OCI-LY7 (cell line): ENCODE data around the gene ASB4. TPM values are rescaled to one million over a fixed set of nuclear protein-coding genes. Genes with fewer than 3 reads are reported as not detected.

ENCODE experiments used
- BruUV-seq: library from RNA; stranded (reverse); fragments of 400-500 nt; replicated peaks from 2 replicates; lab custom pipeline; 2021; lab: Mats Ljungman, UMichigan
- CTCF ChIA-PET: fragments of 300-600 bp; sonication (Branson Sonifier 250); formaldehyde crosslinking; loops from one replicate; lab custom pipeline; 2022; ENCODE audit warnings: antibody characterized with exemption; ENCODE audit not compliant: unreplicated experiment; lab: Charles Lee
- POLR2A ChIA-PET: fragments of 300-600 bp; sonication (Branson Sonifier 250); formaldehyde crosslinking; loops from one replicate; lab custom pipeline; 2022; ENCODE audit warnings: antibody characterized with exemption; lab: Charles Lee
- DNase-seq: peaks from one replicate; pipeline ENCODE4 v3.0.0-alpha.2; 2015; ENCODE audit warnings: low spot score
- H2AFZ ChIP-seq: fragments of 200-600 bp; sonication (generic), shearing (Covaris generic); 2 replicates; pipeline ENCODE4 v1.6.1; 2014; ENCODE audit warnings: mild to moderate bottlenecking, antibody characterized with exemption, low read length, moderate library complexity
- H3K27ac ChIP-seq: fragments of 200-600 bp; sonication (generic); 2 replicates; pipeline ENCODE4 v1.5.1; 2014; ENCODE audit warnings: mixed run types, low read depth, mild to moderate bottlenecking, moderate library complexity, low read length, inconsistent platforms; ENCODE audit not compliant: poor library complexity, severe bottlenecking
- H3K36me3 ChIP-seq: fragments of 200-600 bp; sonication (generic); 2 replicates; pipeline ENCODE4 v1.6.1; 2014; ENCODE audit warnings: mild to moderate bottlenecking, antibody characterized with exemption, low read length, moderate library complexity, mixed read lengths; ENCODE audit not compliant: insufficient read depth
- H3K4me1 ChIP-seq: fragments of 200-600 bp; sonication (generic); 2 replicates; pipeline ENCODE4 v1.5.1; 2014; ENCODE audit warnings: mild to moderate bottlenecking, low read length; ENCODE audit not compliant: insufficient read depth, poor library complexity, severe bottlenecking
- H3K4me2 ChIP-seq: fragments of 200-600 bp; sonication (generic); 2 replicates; pipeline ENCODE4 v1.6.1; 2014; ENCODE audit warnings: mild to moderate bottlenecking, low read length
- H3K4me3 ChIP-seq: fragments of 200-600 bp; sonication (generic); 2 replicates; pipeline ENCODE4 v1.5.1; 2014; ENCODE audit warnings: mild to moderate bottlenecking, low read depth, low read length; ENCODE audit not compliant: poor library complexity, severe bottlenecking
- H3K79me2 ChIP-seq: fragments of 200-600 bp; sonication (generic); 2 replicates; pipeline ENCODE4 v1.6.1; 2016; ENCODE audit warnings: low read depth, mild to moderate bottlenecking, low read length, moderate library complexity, mixed read lengths; ENCODE audit not compliant: insufficient read depth
- H3K9me2 ChIP-seq: fragments of 200-600 bp; sonication (generic); 2 replicates; pipeline ENCODE4 v1.6.1; 2016; ENCODE audit warnings: mild to moderate bottlenecking, low read length, mixed read lengths; ENCODE audit not compliant: insufficient read depth
- H3K9me3 ChIP-seq: fragments of 200-600 bp; sonication (generic); 2 replicates; pipeline ENCODE4 v1.6.1; 2014; ENCODE audit warnings: mild to moderate bottlenecking, mixed run types, low read length, mixed read lengths
- H4K20me1 ChIP-seq: fragments of 200-600 bp; sonication (generic); 2 replicates; pipeline ENCODE4 v1.6.1; 2014; ENCODE audit warnings: mild to moderate bottlenecking, antibody characterized with exemption, low read length, moderate library complexity, mixed read lengths; ENCODE audit not compliant: insufficient read depth
- EZH2phosphoT487 ChIP-seq: fragments of 200-600 bp; sonication (generic); IDR thresholded peaks from 2 replicates; pipeline ENCODE4 v1.6.1; 2018; ENCODE audit warnings: low read depth, borderline replicate concordance, mild to moderate bottlenecking, mixed run types, antibody characterized with exemption, low read length, moderate library complexity, mixed read lengths
- intact Hi-C: fragments of 100-400 bp; cut with micrococcal nuclease; formaldehyde crosslinking; loops from one replicate; pipeline ENCODE4 v1.10.0; 2022; ENCODE audit not compliant: unreplicated experiment
- total RNA-seq, 2 experiments: library from RNA; depleted of rRNA in 1 of 2; stranded (reverse); fragments of >200 nt in 1 of 2; shearing (Covaris generic) in 1 of 2; gene quantifications; 2 replicates each; pipeline ENCODE4 v1.2.3, GENCODE V29; 2014 to 2022
- TF ChIP-seq, protein P1 (sequence below): fragments of 200-600 bp; sonication (generic); conservative IDR thresholded peaks from 2 replicates; pipeline ENCODE4 v1.5.1; 2014; ENCODE audit warnings: mild to moderate bottlenecking, antibody characterized with exemption, low read length, moderate library complexity, mixed read lengths

The ASB4 gene
- total RNA-seq, 2 experiments from 2014 or later: not detected

DNA sequence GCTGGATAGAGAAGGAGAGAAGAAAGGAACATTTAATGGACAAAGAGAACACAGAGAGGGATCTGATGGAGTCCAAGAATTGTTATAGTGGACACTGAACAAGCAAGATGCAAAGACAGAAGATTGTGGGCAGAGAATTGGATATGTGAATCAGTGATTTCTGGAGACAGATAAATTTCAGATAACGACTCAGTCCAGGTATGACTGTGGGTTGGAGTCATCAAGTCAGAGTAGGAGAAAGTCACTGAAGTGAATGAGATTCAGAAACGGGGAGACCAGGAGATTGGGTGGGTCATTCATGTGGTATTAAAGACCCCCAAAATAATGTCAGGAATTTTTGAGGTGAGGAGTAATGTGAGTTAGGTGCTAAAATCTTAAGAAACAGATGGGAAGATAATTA is 23.0 kb downstream of the ASB4 start:
- Histone ChIP-seq H4K20me1 (no peaks in the 10 kb centered on the region), H3K4me2 (no peak overlapping the region), H3K9me3 (no peaks in the 10 kb centered on the region), H3K79me2 (no peaks in the 10 kb centered on the region), H3K27ac (no peak overlapping the region), H3K4me3 (no peak overlapping the region), H3K9me2 (no peaks in the 10 kb centered on the region), H2AFZ (no peak overlapping the region), H3K36me3 (no peaks in the 10 kb centered on the region), H3K4me1 (no peaks in the 10 kb centered on the region)
- CTCF ChIA-PET: no interaction called here
- intact Hi-C loops: no loop called here
- DNase-seq: no peak
- POLR2A ChIA-PET: interaction anchor here (1.0 kb wide), 1 partner anchor 13 kb away, joined by 3 read pairs; no protein-coding TSS in a partner anchor
- BruUV-seq: no TSS peak
- no peak for TF ChIP-seq EZH2phosphoT487
- TF ChIP-seq, protein P1, sequence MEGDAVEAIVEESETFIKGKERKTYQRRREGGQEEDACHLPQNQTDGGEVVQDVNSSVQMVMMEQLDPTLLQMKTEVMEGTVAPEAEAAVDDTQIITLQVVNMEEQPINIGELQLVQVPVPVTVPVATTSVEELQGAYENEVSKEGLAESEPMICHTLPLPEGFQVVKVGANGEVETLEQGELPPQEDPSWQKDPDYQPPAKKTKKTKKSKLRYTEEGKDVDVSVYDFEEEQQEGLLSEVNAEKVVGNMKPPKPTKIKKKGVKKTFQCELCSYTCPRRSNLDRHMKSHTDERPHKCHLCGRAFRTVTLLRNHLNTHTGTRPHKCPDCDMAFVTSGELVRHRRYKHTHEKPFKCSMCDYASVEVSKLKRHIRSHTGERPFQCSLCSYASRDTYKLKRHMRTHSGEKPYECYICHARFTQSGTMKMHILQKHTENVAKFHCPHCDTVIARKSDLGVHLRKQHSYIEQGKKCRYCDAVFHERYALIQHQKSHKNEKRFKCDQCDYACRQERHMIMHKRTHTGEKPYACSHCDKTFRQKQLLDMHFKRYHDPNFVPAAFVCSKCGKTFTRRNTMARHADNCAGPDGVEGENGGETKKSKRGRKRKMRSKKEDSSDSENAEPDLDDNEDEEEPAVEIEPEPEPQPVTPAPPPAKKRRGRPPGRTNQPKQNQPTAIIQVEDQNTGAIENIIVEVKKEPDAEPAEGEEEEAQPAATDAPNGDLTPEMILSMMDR: no peak

DNA sequence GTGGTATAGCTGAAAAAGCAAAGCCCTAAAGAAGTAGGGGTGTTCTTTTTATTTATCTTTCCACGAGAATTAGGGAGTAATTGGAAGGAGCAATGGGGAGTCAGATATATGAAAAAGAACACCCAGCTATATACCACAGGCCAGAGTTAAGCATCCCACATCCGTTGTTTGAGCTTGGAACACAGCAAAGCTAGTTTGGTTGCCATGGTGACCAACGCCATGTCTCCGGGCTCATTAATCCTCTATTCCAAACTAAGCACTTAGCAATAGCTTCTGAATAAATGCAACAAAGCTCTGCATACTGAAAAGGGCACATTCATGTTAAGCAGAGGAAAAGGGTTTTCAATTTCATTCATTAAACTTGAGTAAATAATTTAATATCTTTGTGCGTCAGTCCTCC is 23.5 kb downstream of the ASB4 start:
- H3K4me1 ChIP-seq: no peaks in the 10 kb centered on the region
- H3K36me3 ChIP-seq: no peaks in the 10 kb centered on the region
- ChIA-PET CTCF (no interaction called here), POLR2A (interaction anchor here (1.0 kb wide), 1 partner anchor 13 kb away, joined by 3 read pairs; no protein-coding TSS in a partner anchor)
- no peak overlapping the region for H2AFZ ChIP-seq
- BruUV-seq: no TSS peak
- no peaks in the 10 kb centered on the region for H3K79me2 ChIP-seq
- H3K9me2 ChIP-seq: no peaks in the 10 kb centered on the region
- H3K27ac ChIP-seq: no peak overlapping the region
- H3K4me2 ChIP-seq: no peak overlapping the region
- peak; percentile 1 for DNase-seq
- intact Hi-C loops: no loop called here
- no peak for TF ChIP-seq EZH2phosphoT487
- TF ChIP-seq, protein P1: no peak
- no peaks in the 10 kb centered on the region for H4K20me1 ChIP-seq
- no peak overlapping the region for H3K4me3 ChIP-seq
- H3K9me3 ChIP-seq: no peaks in the 10 kb centered on the region

DNA sequence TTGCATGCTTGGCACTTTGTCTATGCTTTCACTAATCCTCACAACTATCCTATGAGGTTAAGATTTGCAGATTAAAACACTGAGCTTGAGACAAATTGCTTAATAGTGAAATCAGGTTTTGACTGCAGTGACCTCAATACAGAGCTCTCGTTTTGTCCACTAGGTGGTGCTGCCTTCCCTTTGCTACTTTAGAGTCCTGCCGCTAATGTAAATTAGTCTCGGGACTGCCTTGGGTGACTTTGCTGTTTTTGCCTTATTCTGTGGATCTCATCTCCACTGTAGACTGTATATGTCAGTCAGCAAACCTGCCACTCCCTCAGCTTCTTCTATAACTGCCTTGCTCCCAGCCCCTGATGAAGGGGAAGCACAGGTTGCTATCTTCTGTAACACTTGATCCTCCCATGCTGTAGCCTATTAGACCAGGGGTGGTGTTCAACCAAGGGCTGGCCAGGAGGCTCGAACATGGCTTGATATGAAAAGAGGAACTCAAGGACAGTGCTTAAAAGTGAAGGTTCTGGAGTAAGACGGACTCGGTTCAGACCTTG is 26.0 kb downstream of the ASB4 start:
- Histone ChIP-seq H3K36me3 (no peaks in the 10 kb centered on the region), H3K9me2 (no peaks in the 10 kb centered on the region), H3K27ac (no peak overlapping the region), H2AFZ (0 out of 2 replicates have a peak overlapping the region, but pooled peaks have one; percentile 45), H3K79me2 (no peaks in the 10 kb centered on the region), H3K4me2 (peak overlapping the region; percentile 61), H3K9me3 (no peaks in the 10 kb centered on the region), H3K4me1 (no peaks in the 10 kb centered on the region), H3K4me3 (no peak overlapping the region), H4K20me1 (no peaks in the 10 kb centered on the region)
- TF ChIP-seq, protein P1: peak; percentile 89
- TF ChIP-seq EZH2phosphoT487: no peak
- intact Hi-C loops: loop anchor here (2.0 kb wide), 1 partner anchor 179 kb away; no protein-coding TSS in a partner anchor
- peak; percentile 63 for DNase-seq
- BruUV-seq: no TSS peak
- CTCF ChIA-PET: interaction anchor here (1.1 to 2.0 kb wide), 2 partner anchors 176 to 178 kb away, joined by 5 to 11 read pairs; no protein-coding TSS in a partner anchor
- POLR2A ChIA-PET: no interaction called here
